SHP77 (cell line): Measurements from ENCODE around the gene ARHGAP40.

Experiments
- DNase-seq, 2 experiments: peaks; one replicate each; lab custom pipeline; 2025; lab: John Stamatoyannopoulos, UW

Gene ARHGAP40

DNA sequence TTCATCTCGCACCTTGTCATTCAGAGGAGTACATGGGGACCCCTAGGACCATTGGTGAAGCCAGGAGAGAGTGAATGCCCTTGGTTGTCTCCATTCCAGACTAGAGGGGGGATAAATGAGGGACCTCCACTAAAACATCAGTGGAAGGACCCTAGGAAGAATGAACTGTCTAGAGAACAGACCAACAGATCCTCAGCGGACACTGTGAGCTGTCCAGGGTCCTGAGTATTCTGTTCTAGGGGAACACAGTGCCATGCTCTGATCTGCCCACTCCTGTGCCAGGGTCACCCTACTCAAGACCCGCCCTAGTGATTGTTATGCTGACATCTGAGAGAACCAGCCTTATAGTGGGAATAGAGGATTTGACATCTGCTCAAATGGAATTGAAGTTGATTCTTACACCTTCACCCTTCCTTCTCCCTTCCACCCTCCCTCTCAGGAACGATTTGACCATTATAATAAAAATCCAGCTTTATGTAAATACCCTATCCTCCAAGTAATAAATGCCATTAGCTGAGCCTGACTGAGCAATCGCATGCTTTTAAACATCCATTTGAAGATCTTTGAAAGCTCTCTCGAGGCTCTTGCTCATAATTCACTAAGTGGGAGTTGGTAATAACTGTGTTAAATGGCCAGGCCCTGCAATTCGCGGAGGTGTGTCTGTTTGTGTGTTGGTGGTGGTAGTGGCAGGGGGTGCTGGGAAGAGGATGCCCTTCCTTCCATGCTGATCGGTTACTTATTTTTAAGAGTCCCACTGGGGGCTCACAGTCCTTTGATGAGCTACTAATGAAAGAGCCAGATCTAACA, 79.1 kb downstream of the ARHGAP40 start:
- no peak for DNase-seq

DNA sequence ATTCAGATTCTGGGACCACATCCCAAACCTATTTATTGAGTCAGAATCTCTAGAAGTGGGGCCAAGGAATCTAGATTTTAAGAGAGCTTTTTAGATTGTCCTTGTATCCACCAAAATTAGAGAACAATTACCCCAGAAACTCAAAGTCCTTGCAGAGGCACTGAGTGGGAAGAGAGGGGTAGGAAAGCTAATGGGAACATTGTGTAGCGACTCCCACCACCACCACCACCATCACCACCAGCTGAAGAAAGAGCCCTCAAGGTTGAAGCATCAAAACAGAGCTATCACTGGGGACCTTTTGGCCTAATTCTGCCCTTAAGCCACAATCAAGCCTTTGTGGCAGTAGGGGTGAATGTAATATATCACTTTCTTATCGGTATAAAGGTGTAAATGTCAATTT, 83.7 kb downstream of the ARHGAP40 start:
- no peak for DNase-seq

DNA sequence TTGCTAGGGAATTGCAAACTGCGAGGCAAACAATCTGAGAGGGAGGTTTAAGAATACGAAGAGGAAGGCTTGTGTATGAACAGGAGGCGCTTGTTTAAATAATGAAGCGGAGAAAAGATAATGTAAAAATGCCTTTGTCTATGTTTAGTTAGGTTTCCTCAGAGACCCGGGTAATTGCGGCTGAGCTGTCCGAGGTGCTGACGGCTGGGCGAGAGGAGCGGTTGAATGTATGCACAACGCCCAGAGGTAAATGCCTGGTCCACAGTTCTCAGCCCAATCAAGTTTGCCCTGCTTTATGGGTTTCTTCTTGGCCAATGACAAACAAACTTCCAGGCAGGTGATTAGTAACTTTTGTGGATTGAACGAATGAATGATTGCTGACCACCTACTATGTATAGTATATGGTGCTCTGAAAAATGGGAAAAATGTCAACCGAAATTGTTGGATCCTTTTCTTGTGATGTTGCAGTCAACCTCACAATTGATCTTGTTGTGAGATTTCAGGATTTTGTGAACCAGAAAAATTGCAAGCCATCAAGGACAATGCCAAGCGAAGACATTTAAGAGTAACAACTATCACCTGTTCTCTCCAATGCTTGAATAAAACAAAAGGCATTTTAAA, 84.4 kb downstream of the ARHGAP40 start:
- no peak for DNase-seq

DNA sequence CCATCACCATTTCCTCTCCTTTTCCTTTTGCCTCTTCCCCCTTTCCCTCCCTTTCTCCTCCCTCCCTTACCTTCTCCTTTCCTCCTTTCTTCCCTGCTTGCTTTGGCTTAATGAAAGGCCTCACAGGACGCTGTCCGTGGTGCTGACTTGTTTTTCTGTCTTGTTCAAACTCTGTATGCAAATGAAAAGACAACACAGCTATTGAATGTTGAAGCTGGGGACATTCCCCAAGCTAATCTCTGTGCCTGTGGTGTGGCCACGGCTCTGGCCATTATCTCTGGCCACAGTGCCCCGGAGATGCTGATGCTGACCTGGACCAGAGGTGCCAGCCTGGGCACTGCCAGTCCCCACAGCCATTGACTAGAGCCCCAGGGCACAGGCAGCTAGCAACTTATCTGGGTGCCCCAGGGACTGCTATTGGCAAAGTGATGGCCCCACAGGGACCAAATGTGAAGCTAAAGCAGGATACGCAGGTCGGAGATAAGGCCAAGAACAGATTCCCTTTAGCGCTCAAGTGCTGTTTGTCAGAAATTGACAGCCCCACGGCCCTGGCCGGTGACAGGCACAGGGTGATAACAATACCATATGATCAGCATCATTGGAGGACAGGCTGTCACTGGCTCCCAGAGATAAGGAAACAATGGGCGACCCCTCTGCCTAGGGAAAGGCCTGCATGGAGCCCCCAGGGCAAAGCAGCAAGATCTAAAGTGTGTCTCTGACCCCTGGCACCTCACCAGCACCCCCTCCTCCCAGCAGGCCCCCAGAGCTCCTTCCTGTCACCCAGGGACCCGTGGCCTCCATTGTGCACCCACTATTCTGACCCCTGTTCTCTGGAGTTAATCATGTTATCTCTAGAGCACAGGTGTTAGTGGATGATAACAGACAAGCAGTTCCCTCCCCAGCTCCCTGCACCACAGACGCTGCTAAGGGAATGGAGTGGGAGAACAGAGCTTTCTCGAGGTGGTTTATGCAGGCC, 91.1 kb downstream of the ARHGAP40 start:
- no peak for DNase-seq

DNA sequence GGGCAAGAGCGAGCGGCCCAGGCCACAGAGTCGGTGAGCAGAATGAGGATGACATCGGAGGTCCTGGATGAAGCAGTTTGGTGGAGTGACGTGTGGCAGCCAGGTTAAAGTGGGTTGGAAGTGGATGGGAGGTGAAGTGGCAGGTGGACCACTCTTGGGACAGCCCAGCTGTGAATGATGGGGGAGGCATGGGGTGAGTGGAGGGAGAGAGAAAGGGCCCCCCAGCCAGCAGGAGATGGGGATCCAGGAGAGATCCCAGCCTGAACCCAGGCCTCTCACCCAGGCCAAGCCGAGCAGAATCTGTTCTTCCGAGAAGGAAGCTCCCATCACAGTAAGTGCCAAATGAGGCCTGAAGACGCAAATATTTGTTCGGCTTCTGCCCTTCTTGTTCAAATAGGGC, 95.7 kb downstream of the ARHGAP40 start:
- DNase-seq, result no peak

DNA sequence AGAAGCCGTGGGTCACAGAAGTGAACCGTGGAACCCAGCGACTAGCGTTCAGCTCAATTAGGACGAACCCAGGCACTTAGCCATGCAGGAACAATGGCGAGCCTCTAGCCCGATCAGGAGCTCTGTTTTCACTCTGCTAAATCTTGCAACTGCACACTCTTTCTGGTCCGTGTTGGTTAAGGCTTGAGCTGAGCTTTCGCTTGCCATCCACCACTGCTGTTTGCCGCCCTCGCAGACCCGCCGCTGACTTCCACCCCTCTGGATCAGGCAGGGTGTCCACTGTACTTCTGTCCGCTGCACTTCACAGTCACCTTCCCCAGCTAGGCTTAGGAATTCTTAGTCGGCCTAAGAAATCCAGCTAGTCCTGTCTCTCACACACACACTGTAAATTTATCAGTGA, 96.9 kb downstream of the ARHGAP40 start:
- DNase-seq, result no peak

DNA sequence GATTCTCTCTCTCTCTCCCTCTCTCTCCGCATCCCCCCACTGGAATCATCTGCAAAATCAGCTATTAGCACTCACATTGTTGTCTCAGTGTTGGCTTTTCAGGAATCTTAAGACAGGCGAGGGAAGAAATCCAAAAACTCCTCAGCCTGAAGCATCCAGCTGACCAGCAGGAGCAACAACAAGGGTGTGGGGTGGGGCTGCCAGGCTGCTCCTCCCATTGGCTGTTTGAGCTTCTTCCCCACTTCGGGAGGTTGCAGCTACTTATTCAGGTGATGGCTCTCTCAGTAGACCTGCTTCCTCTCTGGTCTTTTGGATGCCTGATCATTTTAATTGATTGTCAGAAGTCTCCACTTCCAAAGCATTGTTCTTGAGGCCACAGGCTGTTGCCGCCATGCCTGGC, 98.5 kb downstream of the ARHGAP40 start:
- no peak for DNase-seq
